ENCODE measurements around the gene PRTG.
"Not testable (repeated sequence)": the region's sequence is repeated elsewhere in the genome, so short reads cannot be mapped to it uniquely, and the experiment has no call there.

Gene PRTG

DNA sequence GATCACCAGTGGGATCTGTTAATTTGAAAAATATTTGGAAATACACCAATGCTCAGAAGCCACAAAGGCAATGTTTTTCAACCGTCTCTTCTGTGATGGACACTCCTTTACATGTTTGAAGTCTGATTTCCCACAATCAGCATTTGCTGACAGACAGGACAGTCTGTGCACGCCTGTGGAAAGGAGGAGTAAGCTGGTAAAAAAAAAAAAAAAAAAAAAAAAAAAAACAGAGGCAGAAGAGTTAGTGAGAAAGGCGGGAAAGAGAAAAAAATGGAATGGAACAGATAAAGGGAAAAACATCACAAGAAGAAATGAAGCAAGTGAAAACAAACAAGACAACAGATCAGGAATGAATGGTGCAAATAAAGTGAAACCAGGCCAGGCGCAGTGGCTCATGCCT lies 35.0 kb downstream of the PRTG start:
- no peaks in the 10 kb centered on the region for H3K9me3 ChIP-seq (ENCODE audit: control insufficient read depth, low read length)
- WGBS, 2 experiments, result 95 to 96% methylated on average over 4 of the region's 4 CpGs
- H3K4me3 ChIP-seq (ENCODE audit: insufficient read depth, low read depth, low read length), result no peak overlapping the region
- no peak overlapping the region for H3K27ac ChIP-seq (ENCODE audit: insufficient read depth, low read depth, low read length, poor library complexity, severe bottlenecking)
- H3K36me3 ChIP-seq (ENCODE audit: control insufficient read depth, insufficient read depth, low read length), result peaks cover 18% of the 10 kb centered on the region
- no peaks in the 10 kb centered on the region for H3K27me3 ChIP-seq (ENCODE audit: control insufficient read depth, insufficient read depth, low read length, poor library complexity, severe bottlenecking)
- H3K4me1 ChIP-seq (ENCODE audit: control insufficient read depth, insufficient read depth, low read length), result peaks cover 33% of the 10 kb centered on the region

DNA sequence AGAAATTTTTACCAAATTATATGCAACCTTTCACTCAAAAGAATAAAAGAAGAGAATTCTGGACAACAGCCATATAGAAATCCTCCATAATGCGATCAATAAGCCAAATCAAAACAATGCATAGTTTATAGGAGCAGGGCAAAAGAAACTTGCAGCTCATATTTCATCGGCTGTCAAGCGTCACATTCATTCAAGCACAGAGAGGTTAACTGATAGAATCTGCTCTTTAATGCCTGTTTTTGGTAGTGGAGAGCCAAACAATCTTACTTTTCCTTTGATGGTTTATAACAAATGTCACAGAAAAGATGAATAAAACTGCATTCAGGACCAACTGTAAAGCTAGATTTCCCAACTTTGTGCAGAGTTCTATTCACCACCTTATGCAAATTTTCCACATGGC lies 35.4 kb downstream of the PRTG start:
- Histone ChIP-seq H3K36me3 (ENCODE audit: control insufficient read depth, insufficient read depth, low read length) (peaks cover 20% of the 10 kb centered on the region), H3K9me3 (ENCODE audit: control insufficient read depth, low read length) (no peaks in the 10 kb centered on the region), H3K27ac (ENCODE audit: insufficient read depth, low read depth, low read length, poor library complexity, severe bottlenecking) (no peak overlapping the region), H3K4me1 (ENCODE audit: control insufficient read depth, insufficient read depth, low read length) (peaks cover 32% of the 10 kb centered on the region), H3K27me3 (ENCODE audit: control insufficient read depth, insufficient read depth, low read length, poor library complexity, severe bottlenecking) (no peaks in the 10 kb centered on the region), H3K4me3 (ENCODE audit: insufficient read depth, low read depth, low read length) (no peak overlapping the region)
- 93 to 96% methylated on average over 3 of the region's 3 CpGs for WGBS, 2 experiments

GRCh38 chr15:55703873-55704301 lies 39.1 kb downstream of the PRTG start:
- Histone ChIP-seq H3K36me3 (ENCODE audit: control insufficient read depth, insufficient read depth, low read length) (peaks cover 2% of the 10 kb centered on the region), H3K27me3 (ENCODE audit: control insufficient read depth, insufficient read depth, low read length, poor library complexity, severe bottlenecking) (no peaks in the 10 kb centered on the region), H3K9me3 (ENCODE audit: control insufficient read depth, low read length) (no peaks in the 10 kb centered on the region), H3K4me3 (ENCODE audit: insufficient read depth, low read depth, low read length) (no peak overlapping the region), H3K27ac (ENCODE audit: insufficient read depth, low read depth, low read length, poor library complexity, severe bottlenecking) (no peak overlapping the region), H3K4me1 (ENCODE audit: control insufficient read depth, insufficient read depth, low read length) (peaks cover 28% of the 10 kb centered on the region)
- WGBS, 2 experiments, result 86 to 91% methylated on average over 2 of the region's 2 CpGs

DNA sequence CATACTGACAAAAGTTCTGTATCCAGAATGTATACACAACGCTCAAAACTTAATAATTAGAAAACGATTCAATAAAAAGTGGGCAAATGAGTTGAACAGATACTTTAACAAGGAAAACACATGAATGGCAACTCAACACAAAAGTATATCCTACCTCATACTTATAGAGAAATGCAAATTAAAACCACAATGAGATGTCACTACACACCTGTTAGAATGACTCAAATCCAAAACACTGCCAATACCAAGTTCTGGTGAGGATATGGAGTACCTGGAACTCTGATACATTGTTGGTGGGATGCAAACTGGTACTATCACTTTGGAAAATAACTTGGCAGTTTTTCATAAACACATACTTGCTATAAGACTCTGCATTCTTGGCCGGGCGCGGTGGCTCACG lies 42.1 kb downstream of the PRTG start:
- Histone ChIP-seq H3K9me3 (ENCODE audit: control insufficient read depth, low read length) (no peaks in the 10 kb centered on the region), H3K4me1 (ENCODE audit: control insufficient read depth, insufficient read depth, low read length) (peaks cover 29% of the 10 kb centered on the region), H3K36me3 (ENCODE audit: control insufficient read depth, insufficient read depth, low read length) (peaks cover 2% of the 10 kb centered on the region), H3K4me3 (ENCODE audit: insufficient read depth, low read depth, low read length) (no peak overlapping the region), H3K27me3 (ENCODE audit: control insufficient read depth, insufficient read depth, low read length, poor library complexity, severe bottlenecking) (no peaks in the 10 kb centered on the region), H3K27ac (ENCODE audit: insufficient read depth, low read depth, low read length, poor library complexity, severe bottlenecking) (no peak overlapping the region)
- 95 to 99% methylated on average over 6 of the region's 6 CpGs for WGBS, 2 experiments

DNA sequence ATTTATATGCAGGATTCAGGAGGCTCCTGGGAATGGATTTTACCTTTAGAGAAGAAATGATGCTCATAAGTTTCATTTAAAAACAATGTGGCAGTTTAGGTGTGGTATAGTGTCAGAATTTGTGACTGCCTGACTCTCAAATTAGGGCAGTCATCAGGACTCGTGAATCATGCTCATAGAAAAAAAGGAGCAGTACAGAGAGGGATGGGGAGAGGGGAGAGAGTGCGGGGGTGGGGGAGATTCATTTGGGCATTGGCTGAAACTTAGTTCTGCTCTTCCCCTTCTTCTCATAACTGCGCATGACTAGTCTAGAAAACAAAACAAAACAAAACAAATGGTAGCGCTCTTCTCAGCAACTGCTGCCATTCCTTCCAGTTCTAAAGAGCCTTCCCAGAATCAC lies 44.3 kb downstream of the PRTG start:
- Histone ChIP-seq H3K27ac (ENCODE audit: insufficient read depth, low read depth, low read length, poor library complexity, severe bottlenecking) (no peak overlapping the region), H3K4me3 (ENCODE audit: insufficient read depth, low read depth, low read length) (no peak overlapping the region), H3K4me1 (ENCODE audit: control insufficient read depth, insufficient read depth, low read length) (peaks cover 28% of the 10 kb centered on the region), H3K9me3 (ENCODE audit: control insufficient read depth, low read length) (no peaks in the 10 kb centered on the region), H3K36me3 (ENCODE audit: control insufficient read depth, insufficient read depth, low read length) (peaks cover 2% of the 10 kb centered on the region), H3K27me3 (ENCODE audit: control insufficient read depth, insufficient read depth, low read length, poor library complexity, severe bottlenecking) (no peaks in the 10 kb centered on the region)
- 94 to 96% methylated on average over 4 of the region's 4 CpGs for WGBS, 2 experiments

DNA sequence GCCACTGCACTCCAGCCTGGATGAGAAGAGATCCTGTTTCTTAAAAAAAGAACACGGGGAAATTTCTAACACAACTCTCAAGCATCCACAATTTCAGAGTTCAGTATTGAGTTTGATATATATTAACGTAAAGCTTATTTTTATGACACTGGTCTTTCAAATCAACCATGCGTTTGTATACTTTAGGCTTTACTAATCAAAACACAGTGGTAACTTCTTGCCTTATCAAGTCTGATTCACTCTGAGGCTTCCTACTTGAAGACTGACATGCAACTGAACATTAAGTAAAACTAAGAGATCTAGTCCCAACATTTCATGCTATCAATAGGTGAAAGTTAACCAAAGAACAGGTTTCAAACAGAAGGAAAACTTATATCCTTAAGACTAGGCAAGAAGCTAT lies 46.7 kb downstream of the PRTG start:
- Histone ChIP-seq H3K27ac (ENCODE audit: insufficient read depth, low read depth, low read length, poor library complexity, severe bottlenecking) (no peak overlapping the region), H3K9me3 (ENCODE audit: control insufficient read depth, low read length) (no peaks in the 10 kb centered on the region), H3K4me1 (ENCODE audit: control insufficient read depth, insufficient read depth, low read length) (peaks cover 26% of the 10 kb centered on the region), H3K36me3 (ENCODE audit: control insufficient read depth, insufficient read depth, low read length) (no peaks in the 10 kb centered on the region), H3K27me3 (ENCODE audit: control insufficient read depth, insufficient read depth, low read length, poor library complexity, severe bottlenecking) (no peaks in the 10 kb centered on the region), H3K4me3 (ENCODE audit: insufficient read depth, low read depth, low read length) (no peak overlapping the region)
- 85 to 92% methylated on average over 2 to 3 of the region's 3 CpGs for WGBS, 2 experiments

DNA sequence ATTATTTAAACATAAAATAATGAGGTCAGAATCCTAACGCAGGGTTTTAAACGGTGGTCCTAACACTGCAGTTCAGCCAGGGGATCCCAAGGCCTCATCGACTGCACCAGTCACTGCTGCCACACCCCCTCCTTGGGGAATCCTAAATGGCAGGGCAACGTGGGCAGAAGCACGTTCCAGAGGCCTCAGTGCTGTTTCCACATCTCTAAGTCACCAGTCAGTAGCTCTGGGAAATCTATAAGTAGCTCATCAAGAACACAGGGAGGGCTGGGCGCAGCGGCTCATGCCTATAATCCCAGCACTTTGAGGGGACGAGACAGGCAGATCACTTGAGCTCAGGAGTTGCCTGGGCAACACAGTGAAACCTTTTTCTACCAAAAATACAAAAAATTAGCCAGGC lies 47.5 kb downstream of the PRTG start:
- H3K9me3 ChIP-seq (ENCODE audit: control insufficient read depth, low read length), result no peaks in the 10 kb centered on the region
- H3K4me3 ChIP-seq (ENCODE audit: insufficient read depth, low read depth, low read length), result no peak overlapping the region
- H3K27ac ChIP-seq (ENCODE audit: insufficient read depth, low read depth, low read length, poor library complexity, severe bottlenecking), result peak overlapping the region; percentile 52
- H3K27me3 ChIP-seq (ENCODE audit: control insufficient read depth, insufficient read depth, low read length, poor library complexity, severe bottlenecking), result no peaks in the 10 kb centered on the region
- H3K36me3 ChIP-seq (ENCODE audit: control insufficient read depth, insufficient read depth, low read length), result no peaks in the 10 kb centered on the region
- peaks cover 26% of the 10 kb centered on the region for H3K4me1 ChIP-seq (ENCODE audit: control insufficient read depth, insufficient read depth, low read length)
- 52 to 60% methylated on average over 8 of the region's 8 CpGs for WGBS, 2 experiments

GRCh38 chr15:55694652-55695150 lies 48.3 kb downstream of the PRTG start:
- Histone ChIP-seq H3K4me1 (ENCODE audit: control insufficient read depth, insufficient read depth, low read length) (peaks cover 24% of the 10 kb centered on the region), H3K4me3 (ENCODE audit: insufficient read depth, low read depth, low read length) (no peak overlapping the region), H3K9me3 (ENCODE audit: control insufficient read depth, low read length) (no peaks in the 10 kb centered on the region), H3K36me3 (ENCODE audit: control insufficient read depth, insufficient read depth, low read length) (no peaks in the 10 kb centered on the region), H3K27me3 (ENCODE audit: control insufficient read depth, insufficient read depth, low read length, poor library complexity, severe bottlenecking) (no peaks in the 10 kb centered on the region), H3K27ac (ENCODE audit: insufficient read depth, low read depth, low read length, poor library complexity, severe bottlenecking) (no peak overlapping the region)
- 31 to 35% methylated on average over 3 to 4 of the region's 4 CpGs for WGBS, 2 experiments

DNA sequence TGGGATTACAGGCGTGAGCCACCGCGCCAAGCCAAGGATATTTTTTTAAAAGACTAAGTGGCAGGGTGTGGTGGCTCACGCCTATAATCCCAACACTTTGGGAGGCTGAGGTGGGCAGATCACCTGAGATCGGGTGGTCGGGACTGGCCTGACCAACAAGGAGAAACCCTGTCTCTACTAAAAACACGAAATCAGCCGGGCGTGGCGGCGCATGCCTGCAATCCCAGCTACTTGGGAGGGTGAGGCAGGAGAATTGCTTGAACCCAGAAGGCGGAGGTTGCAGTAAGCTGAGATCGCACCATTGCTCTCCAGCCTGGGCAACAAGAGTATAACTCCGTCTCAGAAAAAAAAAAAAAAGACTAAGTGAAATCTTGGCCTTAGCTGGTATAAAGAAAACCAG lies 49.8 kb downstream of the PRTG start:
- H3K36me3 ChIP-seq (ENCODE audit: control insufficient read depth, insufficient read depth, low read length); H3K27me3 ChIP-seq (ENCODE audit: control insufficient read depth, insufficient read depth, low read length, poor library complexity, severe bottlenecking); H3K4me3 ChIP-seq (ENCODE audit: insufficient read depth, low read depth, low read length); H3K27ac ChIP-seq (ENCODE audit: insufficient read depth, low read depth, low read length, poor library complexity, severe bottlenecking); H3K9me3 ChIP-seq (ENCODE audit: control insufficient read depth, low read length): not testable (repeated sequence)
- H3K4me1 ChIP-seq (ENCODE audit: control insufficient read depth, insufficient read depth, low read length), result peaks cover 32% of the 10 kb centered on the region
- 93 to 95% methylated on average over 14 of the region's 14 CpGs for WGBS, 2 experiments

DNA sequence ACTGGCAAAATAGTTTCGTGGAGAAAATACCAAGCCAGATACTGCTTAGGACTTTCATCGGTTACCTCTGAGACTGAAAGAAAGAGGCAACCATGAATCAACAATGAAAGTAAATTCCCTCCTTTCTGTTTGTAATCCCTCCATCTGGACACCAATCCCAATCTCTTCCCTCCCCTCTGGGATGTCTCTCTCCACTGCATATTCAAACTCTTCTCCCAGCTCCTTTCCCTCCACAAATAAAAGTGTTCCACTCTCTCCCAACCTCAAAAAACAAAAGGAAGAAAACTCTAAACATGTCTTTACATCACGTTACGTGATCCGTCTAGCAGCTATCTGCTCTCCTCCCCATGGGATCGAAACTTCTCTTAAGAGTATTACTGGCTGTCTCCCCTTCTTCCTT lies 55.2 kb downstream of the PRTG start:
- 93 to 95% methylated on average over 6 of the region's 6 CpGs for WGBS, 2 experiments
- Histone ChIP-seq H3K9me3 (ENCODE audit: control insufficient read depth, low read length) (no peaks in the 10 kb centered on the region), H3K27ac (ENCODE audit: insufficient read depth, low read depth, low read length, poor library complexity, severe bottlenecking) (peak overlapping the region; percentile 18), H3K4me1 (ENCODE audit: control insufficient read depth, insufficient read depth, low read length) (peaks cover 14% of the 10 kb centered on the region), H3K36me3 (ENCODE audit: control insufficient read depth, insufficient read depth, low read length) (peaks cover 11% of the 10 kb centered on the region), H3K4me3 (ENCODE audit: insufficient read depth, low read depth, low read length) (no peak overlapping the region), H3K27me3 (ENCODE audit: control insufficient read depth, insufficient read depth, low read length, poor library complexity, severe bottlenecking) (no peaks in the 10 kb centered on the region)

DNA sequence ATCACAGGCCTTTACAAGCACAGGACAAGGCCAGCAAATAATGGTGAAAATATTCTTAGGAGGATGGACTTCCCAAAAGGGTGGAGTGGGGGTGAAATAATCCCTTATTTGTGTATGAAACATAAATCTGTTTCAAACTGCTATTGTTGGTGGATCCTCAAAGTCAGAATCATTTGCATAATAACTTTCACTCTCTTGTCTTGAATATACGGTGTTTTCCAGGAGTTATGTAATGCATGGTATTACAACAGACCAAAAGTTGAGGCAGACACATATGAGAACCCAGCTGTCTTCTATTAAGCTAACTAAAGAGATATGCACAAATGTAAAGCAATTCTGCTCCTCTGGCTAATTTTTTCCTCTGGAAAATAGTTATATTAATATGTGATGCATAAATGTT lies 57.7 kb downstream of the PRTG start:
- Histone ChIP-seq H3K4me1 (ENCODE audit: control insufficient read depth, insufficient read depth, low read length) (peaks cover 14% of the 10 kb centered on the region), H3K9me3 (ENCODE audit: control insufficient read depth, low read length) (no peaks in the 10 kb centered on the region), H3K27ac (ENCODE audit: insufficient read depth, low read depth, low read length, poor library complexity, severe bottlenecking) (no peak overlapping the region), H3K36me3 (ENCODE audit: control insufficient read depth, insufficient read depth, low read length) (peaks cover 19% of the 10 kb centered on the region), H3K4me3 (ENCODE audit: insufficient read depth, low read depth, low read length) (no peak overlapping the region), H3K27me3 (ENCODE audit: control insufficient read depth, insufficient read depth, low read length, poor library complexity, severe bottlenecking) (no peaks in the 10 kb centered on the region)
- 100% methylated on average over 1 of the region's 1 CpG for WGBS, 2 experiments

All from ectodermal cell (in vitro differentiated cells).